HCT116 (cell line): ENCODE data around the gene PSME2. TPM values are rescaled to one million over a fixed set of nuclear protein-coding genes. Genes with fewer than 3 reads are reported as not detected.

Experiments used
- ATAC-seq: fragments of 200-7000 bp; cut with Tn5 transposase; 2 replicates; pipeline ENCODE4 v1.9.1; 2020; ENCODE audit warnings: mild to moderate bottlenecking, moderate library complexity
- BruUV-seq: library from RNA; stranded (reverse); fragments of 400-500 nt; replicated peaks from 2 replicates; lab custom pipeline; 2021; lab: Mats Ljungman, UMichigan
- CTCF ChIA-PET: fragments of 300-600 bp; sonication (Branson Sonifier 250); formaldehyde crosslinking; loops from one replicate; lab custom pipeline; 2021; ENCODE audit warnings: antibody characterized with exemption; lab: Charles Lee
- POLR2A ChIA-PET: fragments of 300-600, 350-600 bp; sonication (Branson Sonifier 250); formaldehyde crosslinking; loops from one replicate; lab custom pipeline; 2021; ENCODE audit warnings: antibody characterized with exemption; lab: Charles Lee
- RAD21 ChIA-PET, 2 experiments: fragments of 300-600 bp; sonication (Branson Sonifier 250); formaldehyde crosslinking; loops; one replicate each; lab custom pipeline; 2023; ENCODE audit warnings: low total read pairs in 2 of 2; ENCODE audit not compliant: uncharacterized antibody in 2 of 2, unreplicated experiment in 2 of 2, low non-redundant PET in 1 of 2; lab: Charles Lee
- DNase-seq: peaks from one replicate; pipeline ENCODE4 v3.0.0-alpha.2; 2010; ENCODE audit warnings: low read depth, low spot score
- H2AFZ ChIP-seq: fragments of 200-600 bp; shearing (Covaris generic), sonication (generic); 2 replicates; pipeline ENCODE4 v1.6.1; 2017; ENCODE audit warnings: low read depth, mixed run types, mixed read lengths, antibody characterized with exemption, low read length; ENCODE audit not compliant: poor library complexity, severe bottlenecking
- H3K27ac ChIP-seq: 2 replicates; pipeline ENCODE4 v1.5.1; 2012; ENCODE audit warnings: low read depth, low read length
- H3K27me3 ChIP-seq: fragments of 200-600 bp; sonication (generic); 2 replicates; pipeline ENCODE4 v1.6.1; 2016; ENCODE audit warnings: mixed run types, low read length, mixed read lengths; ENCODE audit not compliant: insufficient read depth
- H3K36me3 ChIP-seq, 2 experiments: fragments of 200-500 bp in 1 of 2; fragments of 200-600 bp in 1 of 2; sonication (Bioruptor generic) in 1 of 2; sonication (generic) in 1 of 2; 2 replicates each; pipeline versions ENCODE4 v1.5.1 to v1.6.1; 2014 to 2016; ENCODE audit warnings: low read length in 2 of 2, inconsistent platforms in 1 of 2, mixed read lengths in 1 of 2, mixed run types in 1 of 2; ENCODE audit not compliant: insufficient read depth in 2 of 2, control insufficient read depth in 1 of 2
- H3K4me1 ChIP-seq, 2 experiments: fragments of 200-600 bp in 1 of 2; sonication (generic) in 1 of 2; 2 replicates each; pipeline versions ENCODE4 v1.5.1 to v1.6.1; 2012 to 2017; ENCODE audit warnings: low read length in 2 of 2, inconsistent platforms in 1 of 2, mild to moderate bottlenecking in 1 of 2, mixed read lengths in 1 of 2, mixed run types in 1 of 2, moderate library complexity in 1 of 2; ENCODE audit not compliant: insufficient read depth in 2 of 2, control insufficient read depth in 1 of 2
- H3K4me2 ChIP-seq: fragments of 200-600 bp; sonication (generic); 2 replicates; pipeline ENCODE4 v1.6.1; 2017; ENCODE audit warnings: mixed run types, low read length, mixed read lengths
- H3K4me3 ChIP-seq, 2 experiments: fragments of 200-600 bp in 1 of 2; sonication (generic) in 1 of 2; replicated peaks in 1 of 2; 2 replicates each; pipeline ENCODE4 v1.5.1; 2011 to 2016; ENCODE audit warnings: low read length in 2 of 2, control low read depth in 1 of 2, low read depth in 1 of 2, mild to moderate bottlenecking in 1 of 2, mixed read lengths in 1 of 2, mixed run types in 1 of 2
- H3K79me2 ChIP-seq: fragments of 200-600 bp; sonication (generic); 2 replicates; pipeline ENCODE4 v1.6.1; 2017; ENCODE audit warnings: mild to moderate bottlenecking, mixed run types, low read length, moderate library complexity, mixed read lengths; ENCODE audit not compliant: insufficient read depth
- H3K9ac ChIP-seq: fragments of 200-600 bp; sonication (generic); 2 replicates; pipeline ENCODE4 v1.6.1; 2016; ENCODE audit warnings: low read length, mixed read lengths
- H3K9me2 ChIP-seq: fragments of 200-600 bp; sonication (generic), shearing (Covaris generic); 2 replicates; pipeline ENCODE4 v1.6.1; 2017; ENCODE audit warnings: mixed run types, mild to moderate bottlenecking, moderate library complexity; ENCODE audit not compliant: insufficient read depth
- H3K9me3 ChIP-seq, 2 experiments: fragments of 200-500 bp in 1 of 2; fragments of 200-600 bp in 1 of 2; sonication (Bioruptor generic) in 1 of 2; sonication (generic) in 1 of 2; 2 replicates each; pipeline ENCODE4 v1.6.1; 2014 to 2017; ENCODE audit warnings: low read length in 2 of 2, mixed read lengths in 2 of 2, inconsistent platforms in 1 of 2, low read depth in 1 of 2, mild to moderate bottlenecking in 1 of 2, mixed run types in 1 of 2, moderate library complexity in 1 of 2; ENCODE audit not compliant: control insufficient read depth in 1 of 2, insufficient read depth in 1 of 2
- H4K20me1 ChIP-seq: fragments of 200-600 bp; sonication (generic), shearing (Covaris generic); 2 replicates; pipeline ENCODE4 v1.6.1; 2017; ENCODE audit warnings: mixed run types, mild to moderate bottlenecking, moderate library complexity; ENCODE audit not compliant: insufficient read depth
- ATF3 ChIP-seq: IDR thresholded peaks from 2 replicates; pipeline ENCODE4 v1.6.1; 2012
- CBX3 ChIP-seq: IDR thresholded peaks from 2 replicates; pipeline ENCODE4 v1.6.1; 2012; ENCODE audit warnings: low read depth
- CTCF ChIP-seq, 3 experiments: fragments of 200-600 bp in 1 of 3; sonication (generic) in 1 of 3; IDR thresholded peaks in 2 of 3; conservative IDR thresholded peaks in 1 of 3; 2 replicates each; pipeline ENCODE4 v1.5.1; 2012 to 2017; ENCODE audit warnings: low read depth in 2 of 3, low read length in 2 of 3, antibody characterized with exemption in 1 of 3, borderline replicate concordance in 1 of 3, control low read depth in 1 of 3, mild to moderate bottlenecking in 1 of 3, mixed read lengths in 1 of 3, mixed run types in 1 of 3, moderate library complexity in 1 of 3; ENCODE audit not compliant: insufficient read depth in 1 of 3
- EZH2 ChIP-seq: fragments of 200-600 bp; sonication (generic); IDR thresholded peaks from 2 replicates; pipeline ENCODE4 v1.6.1; 2017; ENCODE audit warnings: antibody characterized with exemption, mixed run types
- EZH2phosphoT487 ChIP-seq: fragments of 200-600 bp; IDR thresholded peaks from 2 replicates; pipeline ENCODE4 v1.6.1; 2018; ENCODE audit warnings: antibody characterized with exemption, borderline replicate concordance
- JUND ChIP-seq: IDR thresholded peaks from 2 replicates; pipeline ENCODE4 v1.6.1; 2012
- POLR2AphosphoS5 ChIP-seq: IDR thresholded peaks from 2 replicates; pipeline ENCODE4 v1.6.1; 2011; ENCODE audit warnings: mild to moderate bottlenecking, low read depth, low read length, moderate library complexity
- RAD21 ChIP-seq: IDR thresholded peaks from 2 replicates; pipeline ENCODE4 v1.6.1; 2012; ENCODE audit warnings: low read depth, mild to moderate bottlenecking
- SIN3A ChIP-seq: IDR thresholded peaks from 2 replicates; pipeline ENCODE4 v1.6.1; 2012; ENCODE audit warnings: low read depth
- SP1 ChIP-seq: IDR thresholded peaks from 2 replicates; pipeline ENCODE4 v1.6.1; 2012; ENCODE audit warnings: low read depth
- SRF ChIP-seq: IDR thresholded peaks from 2 replicates; pipeline ENCODE4 v1.6.1; 2012; ENCODE audit warnings: low read depth
- TCF7L2 ChIP-seq: IDR thresholded peaks from 2 replicates; pipeline ENCODE4 v1.7.0; 2011; ENCODE audit warnings: borderline replicate concordance, inconsistent platforms; ENCODE audit not compliant: insufficient read depth, insufficient read length; ENCODE audit errors: extremely low read depth
- YY1 ChIP-seq: IDR thresholded peaks from 2 replicates; pipeline ENCODE4 v1.6.1; 2011; ENCODE audit warnings: low read length, low read depth, moderate library complexity, mild to moderate bottlenecking; ENCODE audit not compliant: insufficient replicate concordance; ENCODE audit errors: extremely low read depth
- intact Hi-C: fragments of 100-400 bp; cut with micrococcal nuclease; formaldehyde crosslinking; loops from 2 replicates; pipeline ENCODE4 v1.10.0; 2022
- total RNA-seq: library from RNA; stranded (reverse); gene quantifications from one replicate; pipeline ENCODE4 v1.2.1, GENCODE V29; 2021; ENCODE audit not compliant: unreplicated experiment

Gene PSME2
- total RNA-seq, 1 experiment from 2014 or later: 160 TPM

DNA sequence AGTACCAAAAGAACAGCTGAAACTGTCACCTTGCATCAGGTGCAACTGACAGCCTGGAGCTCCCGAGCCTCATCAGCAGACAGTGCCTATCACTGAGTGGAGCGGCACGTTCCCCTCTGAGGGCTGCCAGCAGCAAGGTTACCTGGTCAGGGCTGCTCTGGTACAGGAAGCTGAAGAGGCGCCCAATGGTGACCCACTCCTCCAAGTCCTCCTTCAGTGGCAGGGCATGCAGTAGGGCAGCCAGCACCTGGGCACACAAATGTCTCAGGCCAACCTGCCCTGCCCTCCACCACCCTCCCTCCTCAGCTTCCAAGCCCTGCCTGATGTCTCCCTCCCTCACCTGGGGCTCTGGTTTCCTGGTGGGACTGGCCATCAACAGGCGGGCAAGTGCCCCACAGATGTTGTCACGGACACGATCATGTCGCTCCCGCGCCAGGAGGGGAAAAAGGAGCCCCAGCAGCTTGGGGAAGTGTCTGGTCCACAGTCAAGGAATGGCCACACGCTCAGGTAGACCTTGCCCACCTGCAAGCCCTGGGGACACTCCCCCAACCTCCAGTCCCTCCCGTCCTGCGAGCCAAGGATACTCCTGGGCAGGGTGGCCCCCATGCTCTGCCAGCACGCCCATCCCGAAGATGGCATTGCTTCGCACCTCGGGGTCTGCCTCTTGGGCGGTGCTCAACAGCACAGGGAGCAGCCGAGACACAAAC lies 35.1 kb upstream of the PSME2 start:
- Histone ChIP-seq H3K27ac (no peak overlapping the region), H3K36me3 (peaks cover 36 to 53% of the 10 kb centered on the region in 2 experiments; a peak in 3 of 4 replicates), H3K4me1 (no peaks in the 10 kb centered on the region), H4K20me1 (no peaks in the 10 kb centered on the region), H3K9ac (no peak overlapping the region), H3K9me3 (no peaks in the 10 kb centered on the region), H3K4me3 (no peak overlapping the region), H3K79me2 (peaks cover 18% of the 10 kb centered on the region; the same call in 1 of the 2 replicates), H2AFZ (no peak overlapping the region), H3K27me3 (no peaks in the 10 kb centered on the region), H3K4me2 (no peak overlapping the region), H3K9me2 (no peaks in the 10 kb centered on the region)
- no TSS peak for BruUV-seq
- RAD21 ChIA-PET: no interaction called here
- intact Hi-C loops: no loop called here
- POLR2A ChIA-PET: no interaction called here
- ATAC-seq: no peak
- CTCF ChIA-PET: no interaction called here
- TF ChIP-seq JUND (no peak), ATF3 (no peak), SP1 (no peak), EZH2 (no peak), SIN3A (no peak), EZH2phosphoT487 (no peak), CBX3 (no peak), CTCF (IDR thresholded peaks at IDR 0.05 in 2 of 3, conservative IDR thresholded peaks at IDR 0.05 in 1 of 3; ENCODE audit: borderline replicate concordance in 1 of 3, insufficient read depth in 1 of 3, low read depth in 2 of 3, low read length in 2 of 3) (no peak), YY1 (no peak), TCF7L2 (no peak), SRF (no peak), POLR2AphosphoS5 (no peak), RAD21 (no peak)
- no peak for DNase-seq
